HEK293 (cell line): Measurements from ENCODE around the gene C16orf86.

ENCODE experiments used
- ZBTB1 ChIP-seq: fragments of 450-650 bp; formaldehyde crosslinking; IDR thresholded peaks from 2 replicates; pipeline ENCODE4 v1.5.1; 2016; ENCODE audit warnings: missing biosample characterization, missing genetic modification characterization
- ZBTB11 ChIP-seq: fragments of 450-650 bp; formaldehyde crosslinking; conservative IDR thresholded peaks from 2 replicates; pipeline ENCODE4 v1.5.1; 2016; ENCODE audit warnings: low read depth, missing biosample characterization, missing genetic modification characterization
- ZBTB26 ChIP-seq: fragments of 450-650 bp; formaldehyde crosslinking; optimal IDR thresholded peaks from 2 replicates; pipeline ENCODE3; 2016; ENCODE audit warnings: missing biosample characterization, mild to moderate bottlenecking, missing genetic modification characterization
- ZBTB44 ChIP-seq: fragments of 450-650 bp; IDR thresholded peaks from 2 replicates; pipeline ENCODE4 v1.5.1; 2018; ENCODE audit warnings: missing biosample characterization, mild to moderate bottlenecking, missing genetic modification characterization
- ZIC2 ChIP-seq: fragments of 450-650 bp; formaldehyde crosslinking; IDR thresholded peaks from 2 replicates; pipeline ENCODE4 v1.5.1; 2016; ENCODE audit warnings: missing biosample characterization, missing genetic modification characterization
- ZNF114 ChIP-seq: fragments of 450-650 bp; formaldehyde crosslinking; IDR thresholded peaks from 2 replicates; pipeline ENCODE4 v1.5.0; 2017; ENCODE audit warnings: missing biosample characterization, missing genetic modification characterization
- ZNF174 ChIP-seq: fragments of 450-650 bp; formaldehyde crosslinking; IDR thresholded peaks from 2 replicates; pipeline ENCODE4 v1.5.0; 2017; ENCODE audit warnings: missing biosample characterization, mild to moderate bottlenecking, missing genetic modification characterization
- ZNF280C ChIP-seq: fragments of 450-650 bp; formaldehyde crosslinking; IDR thresholded peaks from 2 replicates; pipeline ENCODE4 v1.5.1; 2016; ENCODE audit warnings: missing biosample characterization, missing genetic modification characterization
- ZNF335 ChIP-seq: fragments of 450-650 bp; formaldehyde crosslinking; conservative IDR thresholded peaks from 2 replicates; pipeline ENCODE4 v1.5.1; 2016; ENCODE audit warnings: missing biosample characterization, missing genetic modification characterization
- ZNF404 ChIP-seq: fragments of 450-650 bp; formaldehyde crosslinking; IDR thresholded peaks from 2 replicates; pipeline ENCODE4 v1.5.1; 2017; ENCODE audit warnings: missing biosample characterization, missing genetic modification characterization
- ZNF555 ChIP-seq: fragments of 450-650 bp; formaldehyde crosslinking; conservative IDR thresholded peaks from 2 replicates; pipeline ENCODE4 v1.5.1; 2017; ENCODE audit warnings: missing biosample characterization, mild to moderate bottlenecking, missing genetic modification characterization, inconsistent platforms
- ZNF585B ChIP-seq: fragments of 450-650 bp; formaldehyde crosslinking; IDR thresholded peaks from 2 replicates; pipeline ENCODE4 v1.5.1; 2016; ENCODE audit warnings: missing biosample characterization, missing genetic modification characterization
- ZNF639 ChIP-seq: fragments of 450-650 bp; formaldehyde crosslinking; IDR thresholded peaks from 2 replicates; pipeline ENCODE4 v1.5.1; 2016; ENCODE audit warnings: missing biosample characterization, missing genetic modification characterization
- ZNF692 ChIP-seq: fragments of 450-650 bp; formaldehyde crosslinking; IDR thresholded peaks from 2 replicates; pipeline ENCODE4 v1.5.1; 2016; ENCODE audit warnings: missing biosample characterization, missing genetic modification characterization

C16orf86 gene

GRCh38 chr16:67666559-67667452 is at the start of gene C16orf86, which contains the start of gene ENKD1 (continued):
- no peak for TF ChIP-seq ZNF692 (tag by site-specific recombination)
- no peak for TF ChIP-seq ZNF585B
- TF ChIP-seq ZIC2 (tag by site-specific recombination) = no peak
- TF ChIP-seq ZBTB11 (tag by site-specific recombination) = 0 out of 2 replicates have a peak, but pooled peaks have one; percentile 22
- TF ChIP-seq ZNF114 (tag by site-specific recombination) = no peak
- no peak for TF ChIP-seq ZNF280C
- TF ChIP-seq ZBTB44 (tag by site-specific recombination) = no peak
- no peak for TF ChIP-seq ZBTB1 (tag by site-specific recombination)
- peak; percentile 77 for TF ChIP-seq ZNF335 (tag by site-specific recombination)
- TF ChIP-seq ZNF555 = no peak
- TF ChIP-seq ZNF174 (tag by site-specific recombination) = no peak
- no peak for TF ChIP-seq ZNF404 (tag by site-specific recombination)
- TF ChIP-seq ZBTB26 (tag by site-specific recombination) = peak; percentile 33
- TF ChIP-seq ZNF639 = no peak
